ENCODE data around the gene RHBDL2.

The RHBDL2 gene

DNA sequence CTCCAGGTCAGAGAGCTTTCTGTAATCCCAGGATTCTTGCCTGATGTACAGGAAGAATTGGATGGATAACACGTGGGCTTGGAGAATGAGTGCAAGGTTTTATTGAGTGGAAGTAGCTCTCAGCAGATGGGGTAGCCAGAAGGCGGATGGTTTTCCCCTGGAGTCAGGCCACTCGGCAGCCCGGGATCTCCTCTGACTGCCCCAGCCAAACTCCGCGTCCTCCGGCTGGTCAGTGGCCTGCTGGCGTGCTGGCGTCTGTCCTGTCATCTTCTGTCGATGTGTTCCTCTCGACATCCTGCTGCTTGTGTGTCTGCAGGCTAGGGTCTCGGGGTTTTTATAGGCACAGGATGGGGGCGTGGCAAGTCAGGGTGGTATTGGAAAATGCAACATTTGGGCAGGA lies 32.8 kb downstream of the RHBDL2 start:
- H3K36me3 ChIP-seq (ENCODE audit: control insufficient read depth, low read length), result no peaks in the 10 kb centered on the region
- H3K79me2 ChIP-seq (ENCODE audit: control insufficient read depth, low read length), result no peaks in the 10 kb centered on the region
- H3K4me3 ChIP-seq (ENCODE audit: low read length), result no peak overlapping the region
- H3K4me2 ChIP-seq (ENCODE audit: low read length), result no peak overlapping the region
- no peak overlapping the region for H3K27ac ChIP-seq (ENCODE audit: low read depth, low read length)
- TF ChIP-seq, protein P1, sequence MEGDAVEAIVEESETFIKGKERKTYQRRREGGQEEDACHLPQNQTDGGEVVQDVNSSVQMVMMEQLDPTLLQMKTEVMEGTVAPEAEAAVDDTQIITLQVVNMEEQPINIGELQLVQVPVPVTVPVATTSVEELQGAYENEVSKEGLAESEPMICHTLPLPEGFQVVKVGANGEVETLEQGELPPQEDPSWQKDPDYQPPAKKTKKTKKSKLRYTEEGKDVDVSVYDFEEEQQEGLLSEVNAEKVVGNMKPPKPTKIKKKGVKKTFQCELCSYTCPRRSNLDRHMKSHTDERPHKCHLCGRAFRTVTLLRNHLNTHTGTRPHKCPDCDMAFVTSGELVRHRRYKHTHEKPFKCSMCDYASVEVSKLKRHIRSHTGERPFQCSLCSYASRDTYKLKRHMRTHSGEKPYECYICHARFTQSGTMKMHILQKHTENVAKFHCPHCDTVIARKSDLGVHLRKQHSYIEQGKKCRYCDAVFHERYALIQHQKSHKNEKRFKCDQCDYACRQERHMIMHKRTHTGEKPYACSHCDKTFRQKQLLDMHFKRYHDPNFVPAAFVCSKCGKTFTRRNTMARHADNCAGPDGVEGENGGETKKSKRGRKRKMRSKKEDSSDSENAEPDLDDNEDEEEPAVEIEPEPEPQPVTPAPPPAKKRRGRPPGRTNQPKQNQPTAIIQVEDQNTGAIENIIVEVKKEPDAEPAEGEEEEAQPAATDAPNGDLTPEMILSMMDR (IDR thresholded peaks at IDR 0.05; ENCODE audit: low read depth, low read length, poor library complexity, severe bottlenecking), result no peak
- no peak for TF ChIP-seq EZH2phosphoT487 (IDR thresholded peaks at IDR 0.05; ENCODE audit: borderline replicate concordance, low read length)
- no peaks in the 10 kb centered on the region for H4K20me1 ChIP-seq (ENCODE audit: control insufficient read depth, insufficient read depth, low read depth, low read length)
- H3K27me3 ChIP-seq (ENCODE audit: control insufficient read depth, low read length), result no peaks in the 10 kb centered on the region
- no peaks in the 10 kb centered on the region for H3K9me3 ChIP-seq (ENCODE audit: control insufficient read depth, insufficient read depth, low read length)
- H3K9me2 ChIP-seq (replicated peaks; ENCODE audit: control insufficient read depth, low read length), result no peaks in the 10 kb centered on the region
- no peaks in the 10 kb centered on the region for H3K4me1 ChIP-seq (ENCODE audit: control insufficient read depth, low read length)
- no peaks in the 10 kb centered on the region for H3F3A ChIP-seq (ENCODE audit: control insufficient read depth, insufficient read depth)

DNA sequence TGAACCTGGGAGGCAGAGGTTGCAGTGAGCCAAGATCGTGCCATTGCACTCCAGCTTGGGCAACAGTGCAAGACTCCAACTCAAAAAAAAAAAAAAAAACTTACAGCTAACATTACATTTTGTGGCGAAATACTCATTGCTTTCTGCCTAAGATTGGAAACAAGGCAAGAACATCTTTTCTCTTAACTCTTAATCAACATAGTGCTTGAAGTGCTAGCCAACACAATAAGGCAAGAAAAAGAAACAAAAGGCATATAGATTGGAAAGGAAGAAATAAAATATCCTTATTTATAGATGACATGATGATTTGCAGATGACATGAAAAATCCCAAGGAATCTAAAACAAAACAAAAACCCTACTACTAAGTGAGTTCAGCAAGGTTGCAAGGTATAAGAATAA lies 35.6 kb downstream of the RHBDL2 start:
- no peak overlapping the region for H3K4me2 ChIP-seq (ENCODE audit: low read length)
- TF ChIP-seq, protein P1 (IDR thresholded peaks at IDR 0.05; ENCODE audit: low read depth, low read length, poor library complexity, severe bottlenecking), result no peak
- TF ChIP-seq EZH2phosphoT487 (IDR thresholded peaks at IDR 0.05; ENCODE audit: borderline replicate concordance, low read length), result no peak

DNA sequence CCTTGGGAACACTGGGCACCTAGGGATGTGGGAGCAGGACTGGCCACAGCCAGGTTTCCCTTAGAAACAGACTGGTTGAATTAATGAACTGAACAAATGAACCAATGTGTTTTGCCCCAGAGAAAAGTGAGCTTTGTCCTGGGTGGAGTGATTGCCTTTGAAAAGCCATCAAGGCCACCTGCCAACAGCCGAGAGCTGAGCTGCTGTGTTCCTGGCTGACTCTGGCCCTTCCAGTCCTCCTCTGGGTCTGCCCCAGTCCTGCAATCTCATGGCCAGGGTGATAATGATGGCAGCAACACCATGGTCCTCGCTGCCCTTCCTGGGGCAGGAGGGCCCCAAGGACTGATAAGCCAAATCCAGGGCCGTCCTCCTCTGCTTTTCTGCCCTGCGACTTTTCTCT lies 42.1 kb downstream of the RHBDL2 start:
- no peak overlapping the region for H3K27ac ChIP-seq (ENCODE audit: low read depth, low read length)
- H3K4me2 ChIP-seq (ENCODE audit: low read length), result no peak overlapping the region
- H3K27me3 ChIP-seq (ENCODE audit: control insufficient read depth, low read length), result no peaks in the 10 kb centered on the region; the same call in 1 of the 2 replicates
- no peak for TF ChIP-seq EZH2phosphoT487 (IDR thresholded peaks at IDR 0.05; ENCODE audit: borderline replicate concordance, low read length)
- TF ChIP-seq, protein P1 (IDR thresholded peaks at IDR 0.05; ENCODE audit: low read depth, low read length, poor library complexity, severe bottlenecking), result no peak
- no peaks in the 10 kb centered on the region for H3K9me2 ChIP-seq (replicated peaks; ENCODE audit: control insufficient read depth, low read length)
- no peaks in the 10 kb centered on the region for H3F3A ChIP-seq (ENCODE audit: control insufficient read depth, insufficient read depth)
- no peaks in the 10 kb centered on the region for H3K79me2 ChIP-seq (ENCODE audit: control insufficient read depth, low read length)
- no peaks in the 10 kb centered on the region for H4K20me1 ChIP-seq (ENCODE audit: control insufficient read depth, insufficient read depth, low read depth, low read length)
- no peaks in the 10 kb centered on the region for H3K36me3 ChIP-seq (ENCODE audit: control insufficient read depth, low read length)
- H3K4me3 ChIP-seq (ENCODE audit: low read length), result no peak overlapping the region
- H3K9me3 ChIP-seq (ENCODE audit: control insufficient read depth, insufficient read depth, low read length), result no peaks in the 10 kb centered on the region
- no peaks in the 10 kb centered on the region for H3K4me1 ChIP-seq (ENCODE audit: control insufficient read depth, low read length)

More for the DNA sequence above, 35.6 kb downstream of the RHBDL2 start:
- H3K27ac ChIP-seq (ENCODE audit: low read depth, low read length), result no peak overlapping the region
- H3F3A ChIP-seq (ENCODE audit: control insufficient read depth, insufficient read depth), result no peaks in the 10 kb centered on the region
- H3K9me2 ChIP-seq (replicated peaks; ENCODE audit: control insufficient read depth, low read length), result no peaks in the 10 kb centered on the region
- H4K20me1 ChIP-seq (ENCODE audit: control insufficient read depth, insufficient read depth, low read depth, low read length), result no peaks in the 10 kb centered on the region
- H3K27me3 ChIP-seq (ENCODE audit: control insufficient read depth, low read length), result no peaks in the 10 kb centered on the region
- H3K9me3 ChIP-seq (ENCODE audit: control insufficient read depth, insufficient read depth, low read length), result no peaks in the 10 kb centered on the region
- H3K36me3 ChIP-seq (ENCODE audit: control insufficient read depth, low read length), result no peaks in the 10 kb centered on the region
- H3K79me2 ChIP-seq (ENCODE audit: control insufficient read depth, low read length), result no peaks in the 10 kb centered on the region
- H3K4me1 ChIP-seq (ENCODE audit: control insufficient read depth, low read length), result no peaks in the 10 kb centered on the region
- no peak overlapping the region for H3K4me3 ChIP-seq (ENCODE audit: low read length)

All from DOHH2 (cell line).